ENCODE data around the gene TMEM132D. TPM values are rescaled to one million over a fixed set of nuclear protein-coding genes. Genes with fewer than 3 reads are reported as not detected.

Gene TMEM132D
- total RNA-seq, 1 donor from 2014 or later: 0.19 TPM

DNA sequence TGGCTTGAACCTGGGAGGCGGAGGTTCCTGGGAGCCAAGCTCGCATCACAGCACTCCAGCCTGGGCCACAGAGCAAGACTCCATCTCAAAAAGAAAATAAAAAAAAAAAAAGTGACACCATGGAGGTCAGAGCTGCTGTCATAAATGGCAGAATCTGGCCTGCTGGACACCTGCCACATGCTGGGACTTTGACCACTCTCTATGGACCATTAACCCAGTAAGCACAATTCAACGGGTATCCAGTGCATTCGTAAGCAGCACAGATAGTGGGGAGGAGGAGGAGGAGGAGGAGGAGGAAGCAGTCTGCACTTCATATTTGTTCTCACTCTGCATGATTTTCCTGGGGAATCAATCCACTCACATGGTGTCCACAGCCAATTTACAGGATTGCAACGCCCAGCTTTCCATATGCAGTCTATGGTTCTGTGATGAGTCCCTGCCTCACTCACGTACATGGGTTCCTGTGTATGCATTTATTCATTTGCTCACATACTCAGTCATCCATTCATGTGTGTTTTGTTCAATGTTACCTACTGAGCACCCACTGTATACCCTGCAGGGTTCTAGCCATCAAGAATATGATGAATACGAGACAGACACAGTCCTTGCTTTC, 723.8 kb downstream of the TMEM132D start:
- no peak for DNase-seq (ENCODE audit: low read depth, low spot score)
- H3K27ac Mint-ChIP-seq (ENCODE audit: unreplicated experiment): no peak overlapping the region
- peaks cover 5% of the 10 kb centered on the region for H3K9me3 Mint-ChIP-seq
- H3K27me3 Mint-ChIP-seq (ENCODE audit: low read depth): peaks cover 6% of the 10 kb centered on the region
- H3K4me3 Mint-ChIP-seq: no peak overlapping the region
- peaks cover 4% of the 10 kb centered on the region for H3K4me1 Mint-ChIP-seq
- no peaks in the 10 kb centered on the region for H3K36me3 Mint-ChIP-seq (ENCODE audit: low read depth)
- TF ChIP-seq, protein P1, sequence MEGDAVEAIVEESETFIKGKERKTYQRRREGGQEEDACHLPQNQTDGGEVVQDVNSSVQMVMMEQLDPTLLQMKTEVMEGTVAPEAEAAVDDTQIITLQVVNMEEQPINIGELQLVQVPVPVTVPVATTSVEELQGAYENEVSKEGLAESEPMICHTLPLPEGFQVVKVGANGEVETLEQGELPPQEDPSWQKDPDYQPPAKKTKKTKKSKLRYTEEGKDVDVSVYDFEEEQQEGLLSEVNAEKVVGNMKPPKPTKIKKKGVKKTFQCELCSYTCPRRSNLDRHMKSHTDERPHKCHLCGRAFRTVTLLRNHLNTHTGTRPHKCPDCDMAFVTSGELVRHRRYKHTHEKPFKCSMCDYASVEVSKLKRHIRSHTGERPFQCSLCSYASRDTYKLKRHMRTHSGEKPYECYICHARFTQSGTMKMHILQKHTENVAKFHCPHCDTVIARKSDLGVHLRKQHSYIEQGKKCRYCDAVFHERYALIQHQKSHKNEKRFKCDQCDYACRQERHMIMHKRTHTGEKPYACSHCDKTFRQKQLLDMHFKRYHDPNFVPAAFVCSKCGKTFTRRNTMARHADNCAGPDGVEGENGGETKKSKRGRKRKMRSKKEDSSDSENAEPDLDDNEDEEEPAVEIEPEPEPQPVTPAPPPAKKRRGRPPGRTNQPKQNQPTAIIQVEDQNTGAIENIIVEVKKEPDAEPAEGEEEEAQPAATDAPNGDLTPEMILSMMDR (conservative IDR thresholded peaks at IDR 0.05): no peak

DNA sequence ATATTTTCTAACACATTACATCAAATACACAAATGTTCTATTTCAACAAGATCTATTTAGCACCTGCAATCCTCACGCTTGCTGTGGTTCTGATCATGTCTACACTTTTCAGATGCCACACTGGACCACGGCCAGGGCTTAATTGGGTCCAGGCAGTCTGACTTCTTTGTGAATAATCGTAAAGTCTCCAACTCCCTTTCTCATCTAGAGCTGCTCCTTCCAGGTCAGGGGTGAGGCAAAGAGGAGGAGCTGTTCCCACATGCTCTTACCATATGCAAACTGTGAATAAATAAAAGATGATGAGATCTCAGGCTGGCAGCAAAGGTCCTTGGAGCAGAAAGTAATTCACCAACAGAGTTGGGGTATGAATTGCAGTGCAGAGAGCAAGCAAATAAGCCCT, 733.9 kb downstream of the TMEM132D start:
- Mint-ChIP-seq H3K27me3 (ENCODE audit: low read depth) (no peaks in the 10 kb centered on the region), H3K27ac (ENCODE audit: unreplicated experiment) (no peak overlapping the region), H3K4me3 (no peak overlapping the region), H3K4me1 (peaks cover 17% of the 10 kb centered on the region), H3K36me3 (ENCODE audit: low read depth) (no peaks in the 10 kb centered on the region), H3K9me3 (peaks cover 7% of the 10 kb centered on the region)
- TF ChIP-seq, protein P1 (conservative IDR thresholded peaks at IDR 0.05): no peak
- DNase-seq (ENCODE audit: low read depth, low spot score): no peak

DNA sequence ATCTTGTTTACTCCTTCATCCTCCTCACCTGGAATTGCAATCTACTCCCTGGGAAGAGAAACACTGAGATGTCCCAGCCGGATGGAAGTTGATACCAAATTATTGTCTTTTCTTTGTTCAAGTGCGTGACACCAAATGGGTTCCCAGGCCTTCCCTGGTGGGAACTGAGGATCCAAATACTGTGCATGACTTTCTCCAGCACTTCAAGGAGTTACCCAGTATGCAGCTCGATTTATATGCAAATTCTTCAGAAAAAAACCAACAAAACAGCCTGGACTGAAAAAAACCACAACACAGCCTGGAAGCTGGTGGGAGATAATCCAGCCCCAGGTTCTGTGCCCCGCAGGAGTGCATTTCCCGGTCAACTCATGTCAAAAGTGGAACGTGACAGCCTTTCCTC, 740.0 kb downstream of the TMEM132D start:
- Mint-ChIP-seq H3K9me3 (peaks cover 17% of the 10 kb centered on the region), H3K27me3 (ENCODE audit: low read depth) (peaks cover 10% of the 10 kb centered on the region), H3K36me3 (ENCODE audit: low read depth) (no peaks in the 10 kb centered on the region), H3K27ac (ENCODE audit: unreplicated experiment) (no peak overlapping the region), H3K4me3 (no peak overlapping the region), H3K4me1 (peaks cover 12% of the 10 kb centered on the region)
- TF ChIP-seq, protein P1 (conservative IDR thresholded peaks at IDR 0.05): no peak
- DNase-seq (ENCODE audit: low read depth, low spot score): no peak

DNA sequence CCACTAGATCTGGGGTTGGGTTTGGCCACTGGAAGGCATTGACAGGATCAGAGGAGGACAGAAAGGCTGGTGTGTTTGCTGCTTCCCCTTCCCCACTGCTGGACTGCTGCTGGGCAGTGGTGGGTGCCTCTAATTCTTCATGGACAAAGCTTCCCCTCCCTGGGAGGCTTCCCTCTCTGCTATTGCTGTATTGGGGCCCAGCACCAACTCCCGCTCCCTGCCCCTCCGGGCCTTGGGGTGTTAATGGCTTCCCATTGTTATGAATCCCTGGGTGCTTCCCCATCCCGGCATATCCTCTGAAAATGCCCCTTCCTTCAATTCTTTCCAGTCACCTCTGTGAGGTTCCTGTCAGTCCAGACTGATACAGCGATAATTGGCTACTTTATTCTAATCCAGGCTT, 740.4 kb downstream of the TMEM132D start:
- no peaks in the 10 kb centered on the region for H3K36me3 Mint-ChIP-seq (ENCODE audit: low read depth)
- TF ChIP-seq, protein P1 (conservative IDR thresholded peaks at IDR 0.05): no peak
- DNase-seq (ENCODE audit: low read depth, low spot score): no peak
- peaks cover 11% of the 10 kb centered on the region for H3K27me3 Mint-ChIP-seq (ENCODE audit: low read depth)
- H3K4me3 Mint-ChIP-seq: no peak overlapping the region
- H3K27ac Mint-ChIP-seq (ENCODE audit: unreplicated experiment): no peak overlapping the region
- peaks cover 17% of the 10 kb centered on the region for H3K9me3 Mint-ChIP-seq
- peaks cover 11% of the 10 kb centered on the region for H3K4me1 Mint-ChIP-seq

DNA sequence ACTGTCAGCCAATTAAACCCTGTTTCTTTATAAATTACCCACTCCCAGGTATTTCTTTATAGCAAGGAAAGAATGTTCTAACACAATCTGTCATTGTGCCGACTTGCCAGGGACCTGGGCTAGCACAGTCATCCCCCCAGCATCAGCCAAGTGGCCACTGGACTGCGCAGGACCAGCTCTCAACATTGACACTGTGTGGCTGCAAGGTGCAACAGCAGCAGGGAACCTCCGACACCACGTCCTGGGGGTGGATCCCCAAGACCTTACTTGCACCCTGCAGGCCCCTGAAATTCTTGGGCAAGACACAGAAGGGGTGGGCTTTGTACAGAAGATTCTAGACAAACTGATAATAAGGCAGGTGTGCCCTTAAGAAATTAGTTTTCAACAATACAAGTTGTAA, 741.0 kb downstream of the TMEM132D start:
- peaks cover 16% of the 10 kb centered on the region for H3K27me3 Mint-ChIP-seq (ENCODE audit: low read depth)
- peaks cover 17% of the 10 kb centered on the region for H3K9me3 Mint-ChIP-seq
- TF ChIP-seq, protein P1 (conservative IDR thresholded peaks at IDR 0.05): no peak
- no peak overlapping the region for H3K27ac Mint-ChIP-seq (ENCODE audit: unreplicated experiment)
- no peaks in the 10 kb centered on the region for H3K36me3 Mint-ChIP-seq (ENCODE audit: low read depth)
- no peak for DNase-seq (ENCODE audit: low read depth, low spot score)
- H3K4me3 Mint-ChIP-seq: no peak overlapping the region
- peaks cover 5% of the 10 kb centered on the region for H3K4me1 Mint-ChIP-seq

Data from neural crest cell (in vitro differentiated cells).